Endothelial cell of umbilical vein (primary cell): ENCODE results near the gene SS18L1. TPM values are rescaled to one million over a fixed set of nuclear protein-coding genes. Genes with fewer than 3 reads are reported as not detected.

Source experiments
- BruUV-seq: library from RNA; stranded (reverse); fragments of 400-500 nt; replicated peaks from 2 replicates; lab custom pipeline; 2021; lab: Mats Ljungman, UMichigan
- CTCF ChIA-PET: fragments of 300-600, 350-600 bp; sonication (Branson Sonifier 250); formaldehyde crosslinking; loops from one replicate; lab custom pipeline; 2021; ENCODE audit warnings: antibody characterized with exemption, inconsistent platforms; lab: Charles Lee
- POLR2A ChIA-PET: fragments of 300-600, 350-600 bp; sonication (Branson Sonifier 250); formaldehyde crosslinking; loops from one replicate; lab custom pipeline; 2021; ENCODE audit warnings: antibody characterized with exemption, inconsistent platforms; lab: Charles Lee
- DNase-seq: peaks from one replicate; pipeline ENCODE4 v3.0.0-alpha.2; 2011; ENCODE audit warnings: low read depth, low spot score
- FAIRE-seq: peaks from 2 replicates; lab custom pipeline; 2011; peaks lifted over from hg19 to GRCh38; lab: Jason Lieb, UNC
- H2AFZ ChIP-seq: 2 replicates; pipeline ENCODE4 v1.6.0; 2012; ENCODE audit warnings: low read depth, low read length, control low read depth, inconsistent platforms
- H3K27ac ChIP-seq: 2 replicates; pipeline ENCODE4 v1.5.1; 2011; ENCODE audit warnings: low read depth, mild to moderate bottlenecking, control low read depth, low read length, moderate library complexity; ENCODE audit not compliant: insufficient read depth
- H3K27me3 ChIP-seq, 2 experiments: 2 replicates each; pipeline versions ENCODE4 v1.6.0 to v1.6.1; 2011; ENCODE audit warnings: low read length in 2 of 2, mixed read lengths in 1 of 2; ENCODE audit not compliant: control insufficient read depth in 2 of 2, insufficient read depth in 2 of 2
- H3K36me3 ChIP-seq, 2 experiments: 2 replicates in 1 of 2; 3 replicates in 1 of 2; pipeline ENCODE4 v1.5.1; 2011; ENCODE audit warnings: low read length in 2 of 2, mild to moderate bottlenecking in 1 of 2, moderate library complexity in 1 of 2; ENCODE audit not compliant: control insufficient read depth in 2 of 2, insufficient read depth in 2 of 2; ENCODE audit errors: extremely low read depth in 1 of 2
- H3K4me1 ChIP-seq: 3 replicates; pipeline ENCODE4 v1.5.1; 2011; ENCODE audit warnings: mild to moderate bottlenecking, low read length; ENCODE audit not compliant: control insufficient read depth, insufficient read depth; ENCODE audit errors: extremely low read depth
- H3K4me2 ChIP-seq: 2 replicates; pipeline ENCODE4 v1.6.1; 2011; ENCODE audit warnings: low read length, control low read depth, mixed read lengths; ENCODE audit not compliant: insufficient read depth
- H3K4me3 ChIP-seq, 3 experiments: fragments of 200-600 bp in 1 of 3; sonication (generic), shearing (Covaris generic) in 1 of 3; replicated peaks in 1 of 3; 2 replicates each; pipeline ENCODE4 v1.5.1; 2011 to 2016; ENCODE audit warnings: control low read depth in 3 of 3, low read length in 3 of 3, mild to moderate bottlenecking in 2 of 3, inconsistent platforms in 1 of 3, low read depth in 1 of 3, moderate library complexity in 1 of 3; ENCODE audit not compliant: insufficient read depth in 1 of 3
- H3K79me2 ChIP-seq: 2 replicates; pipeline ENCODE4 v1.6.0; 2012; ENCODE audit warnings: low read length, inconsistent platforms; ENCODE audit not compliant: control insufficient read depth, insufficient read depth
- H3K9ac ChIP-seq: replicated peaks from 2 replicates; pipeline ENCODE3; 2011; ENCODE audit warnings: low read length, control low read depth; ENCODE audit not compliant: insufficient read depth; ENCODE audit errors: extremely low read depth
- H3K9me1 ChIP-seq: replicated peaks from 3 replicates; pipeline ENCODE4 v1.6.0; 2011; ENCODE audit warnings: mild to moderate bottlenecking, low read length; ENCODE audit not compliant: control insufficient read depth, insufficient read depth; ENCODE audit errors: extremely low read depth
- H3K9me3 ChIP-seq: replicated peaks from 2 replicates; pipeline ENCODE4 v1.5.1; 2012; ENCODE audit warnings: low read length, inconsistent platforms; ENCODE audit not compliant: control insufficient read depth, insufficient read depth
- H4K20me1 ChIP-seq: replicated peaks from 2 replicates; pipeline ENCODE3; 2011; ENCODE audit warnings: mild to moderate bottlenecking, low read length; ENCODE audit not compliant: control insufficient read depth, insufficient read depth; ENCODE audit errors: extremely low read depth
- EZH2 ChIP-seq: IDR thresholded peaks from 2 replicates; pipeline ENCODE4 v1.6.1; 2012; ENCODE audit warnings: borderline replicate concordance, low read depth, mild to moderate bottlenecking, moderate library complexity, low read length, inconsistent platforms; ENCODE audit not compliant: severe bottlenecking
- FOS ChIP-seq: IDR thresholded peaks from 2 replicates; pipeline ENCODE4 v1.6.1; 2011; ENCODE audit warnings: mild to moderate bottlenecking, low read length, moderate library complexity, borderline replicate concordance; ENCODE audit not compliant: insufficient read depth
- GATA2 ChIP-seq: IDR thresholded peaks from 2 replicates; pipeline ENCODE4 v1.7.0; 2011; ENCODE audit warnings: low read depth, mild to moderate bottlenecking, moderate library complexity, mixed read lengths, low read length; ENCODE audit not compliant: insufficient read length, insufficient read depth
- JUN ChIP-seq: IDR thresholded peaks from 2 replicates; pipeline ENCODE4 v1.6.1; 2011; ENCODE audit warnings: borderline replicate concordance, low read depth; ENCODE audit not compliant: insufficient read length, insufficient read depth
- MYC ChIP-seq: IDR thresholded peaks from one replicate; pipeline ENCODE4 v1.6.1; 2011; ENCODE audit warnings: mild to moderate bottlenecking, low read depth, low read length
- POLR2A ChIP-seq: IDR thresholded peaks from 2 replicates; pipeline ENCODE4 v1.6.1; 2012; ENCODE audit warnings: low read depth, mild to moderate bottlenecking, control low read depth, low read length
- POLR2AphosphoS5 ChIP-seq: IDR thresholded peaks from 2 replicates; pipeline ENCODE4 v1.6.1; 2012; ENCODE audit warnings: low read depth, mild to moderate bottlenecking, control low read depth, low read length, moderate library complexity; ENCODE audit not compliant: insufficient read depth
- dilution Hi-C: fragments of 300-500 bp; cut with MboI; formaldehyde crosslinking; loops from one replicate; pipeline ENCODE4 v1.15.0; 2019; ENCODE audit warnings: low sequenced_read_pairs; ENCODE audit not compliant: extremely low pct_ligation_motif_present
- intact Hi-C: fragments of 100-400 bp; cut with micrococcal nuclease; formaldehyde crosslinking; loops from one replicate; pipeline ENCODE4 v1.10.0; 2022
- polyA plus RNA-seq, 4 experiments: library from polyadenylated mRNA; depleted of rRNA in 3 of 4; stranded (reverse) in 3 of 4; unstranded in 1 of 4; fragments of >200 nt; gene quantifications; 2 replicates each; pipeline versions ENCODE4 v1.2.1 to v1.2.3, GENCODE V29; 2011 to 2012; ENCODE audit warnings: missing spikeins in 1 of 4
- total RNA-seq: library from RNA; stranded (reverse); gene quantifications from 2 replicates; pipeline ENCODE4 v1.2.3, GENCODE V29; 2021
- TF ChIP-seq, protein P1 (sequence below): IDR thresholded peaks from 2 replicates; pipeline ENCODE4 v1.6.1; 2011; ENCODE audit not compliant: insufficient read depth, insufficient read length
- TF ChIP-seq, protein P2 (sequence below), 2 donors: IDR thresholded peaks; 1 replicate in 1 of 2; 2 replicates in 1 of 2; pipeline ENCODE4 v1.5.1; 2011; ENCODE audit warnings: low read length in 2 of 2, mild to moderate bottlenecking in 2 of 2, moderate library complexity in 2 of 2, control low read depth in 1 of 2, inconsistent platforms in 1 of 2, low read depth in 1 of 2; ENCODE audit not compliant: insufficient read depth in 1 of 2; ENCODE audit errors: extremely low read depth in 1 of 2

SS18L1 gene
- total and polyA plus RNA-seq, 2 donors (not counting 3 experiments of a cell fraction or from before 2014, with no cell fraction given): 15.4 to 21.7 TPM

DNA sequence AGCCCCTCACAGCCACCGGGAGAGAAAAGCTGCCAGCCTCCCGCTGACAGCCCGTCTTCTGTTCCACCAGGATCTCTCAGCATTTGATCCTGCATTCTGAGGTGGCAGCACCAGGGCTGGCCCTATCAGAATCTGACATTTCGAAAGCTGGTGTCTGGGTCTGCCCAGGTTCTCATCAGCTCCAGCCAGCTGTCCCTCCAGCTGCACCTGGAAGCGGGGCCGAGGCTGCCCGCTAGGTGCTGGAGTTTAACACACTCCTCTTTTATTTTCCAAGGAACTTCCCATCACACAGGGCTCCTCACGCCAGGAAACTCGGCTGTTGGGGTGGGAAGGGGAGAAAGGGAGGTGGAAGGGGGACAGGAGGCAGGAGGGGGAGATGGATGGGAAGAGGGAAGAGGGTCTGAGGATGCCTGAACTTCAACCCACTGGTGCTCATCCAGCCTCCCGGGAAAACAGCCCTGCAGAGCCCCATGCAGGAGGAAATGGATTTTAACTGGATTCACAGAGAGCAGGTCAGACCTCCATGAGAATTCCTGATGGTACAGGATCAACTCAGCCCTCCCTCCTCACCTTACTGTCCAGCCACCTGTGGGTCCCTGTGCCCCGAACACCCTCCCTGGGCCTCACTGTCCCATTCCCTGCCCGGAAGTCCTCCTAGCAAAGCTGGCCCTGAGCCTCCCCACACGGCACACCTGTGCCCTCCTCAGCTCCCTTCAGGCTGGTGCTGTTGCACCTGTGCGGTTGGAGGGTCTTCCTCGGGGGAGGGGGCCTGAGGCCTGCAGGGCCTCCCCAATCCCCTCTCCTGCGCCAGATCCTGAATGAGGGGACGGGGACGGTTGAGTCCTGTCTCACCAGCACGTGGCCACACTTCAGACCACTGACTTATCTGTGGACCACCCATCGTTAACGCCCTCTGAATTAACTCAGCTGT is 25.2 kb upstream of the SS18L1 start:
- Histone ChIP-seq H4K20me1 (no peaks in the 10 kb centered on the region), H3K4me3 (no peak overlapping the region), H3K27ac (no peak overlapping the region), H3K27me3 (peaks cover 9 to 17% of the 10 kb centered on the region in 2 experiments), H3K4me1 (peaks cover 3% of the 10 kb centered on the region), H3K9ac (no peak overlapping the region), H3K9me3 (no peaks in the 10 kb centered on the region), H3K9me1 (no peaks in the 10 kb centered on the region), H3K36me3 (no peaks in the 10 kb centered on the region), H3K79me2 (peaks cover 4% of the 10 kb centered on the region), H2AFZ (no peak overlapping the region), H3K4me2 (no peak overlapping the region)
- FAIRE-seq (no peak), DNase-seq (no peak)
- dilution Hi-C loops (no loop called here), intact Hi-C loops (no loop called here)
- CTCF ChIA-PET: interaction anchor here (1.0 kb wide), 1 partner anchor 107 kb away, joined by 4 read pairs; no protein-coding TSS in a partner anchor
- no TSS peak for BruUV-seq
- POLR2A ChIA-PET: no interaction called here
- TF ChIP-seq EZH2: no peak
- no peak for TF ChIP-seq JUN

DNA sequence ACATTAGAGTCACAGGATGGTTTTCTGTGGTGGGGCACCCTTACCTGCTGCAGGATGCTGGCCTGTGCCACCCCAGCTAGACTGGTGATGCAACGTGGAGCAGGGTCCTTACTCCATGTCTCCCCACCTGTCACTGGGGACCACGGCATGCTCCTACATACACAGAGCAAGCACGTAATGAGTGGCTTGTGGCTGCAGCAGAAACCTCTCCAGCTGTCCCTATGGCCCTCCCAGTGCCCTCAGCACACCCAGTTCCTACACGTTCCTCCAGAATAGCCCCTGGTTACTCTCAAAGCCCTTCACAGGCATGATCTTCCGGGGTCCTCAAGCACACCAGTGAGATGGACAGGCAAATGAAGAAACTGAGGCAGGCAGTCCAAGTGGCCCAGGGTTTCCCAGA is 24.5 kb upstream of the SS18L1 start:
- intact Hi-C loops (no loop called here), dilution Hi-C loops (no loop called here)
- H2AFZ ChIP-seq: no peak overlapping the region
- H3K4me3 ChIP-seq: no peak overlapping the region
- FAIRE-seq (no peak), DNase-seq (no peak)
- H3K4me2 ChIP-seq: no peak overlapping the region
- TF ChIP-seq, protein P1, sequence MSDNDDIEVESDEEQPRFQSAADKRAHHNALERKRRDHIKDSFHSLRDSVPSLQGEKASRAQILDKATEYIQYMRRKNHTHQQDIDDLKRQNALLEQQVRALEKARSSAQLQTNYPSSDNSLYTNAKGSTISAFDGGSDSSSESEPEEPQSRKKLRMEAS: no peak
- TF ChIP-seq MYC (no peak), FOS (no peak), JUN (no peak), EZH2 (no peak), POLR2A (no peak), GATA2 (no peak), POLR2AphosphoS5 (no peak)
- TF ChIP-seq, protein P2, sequence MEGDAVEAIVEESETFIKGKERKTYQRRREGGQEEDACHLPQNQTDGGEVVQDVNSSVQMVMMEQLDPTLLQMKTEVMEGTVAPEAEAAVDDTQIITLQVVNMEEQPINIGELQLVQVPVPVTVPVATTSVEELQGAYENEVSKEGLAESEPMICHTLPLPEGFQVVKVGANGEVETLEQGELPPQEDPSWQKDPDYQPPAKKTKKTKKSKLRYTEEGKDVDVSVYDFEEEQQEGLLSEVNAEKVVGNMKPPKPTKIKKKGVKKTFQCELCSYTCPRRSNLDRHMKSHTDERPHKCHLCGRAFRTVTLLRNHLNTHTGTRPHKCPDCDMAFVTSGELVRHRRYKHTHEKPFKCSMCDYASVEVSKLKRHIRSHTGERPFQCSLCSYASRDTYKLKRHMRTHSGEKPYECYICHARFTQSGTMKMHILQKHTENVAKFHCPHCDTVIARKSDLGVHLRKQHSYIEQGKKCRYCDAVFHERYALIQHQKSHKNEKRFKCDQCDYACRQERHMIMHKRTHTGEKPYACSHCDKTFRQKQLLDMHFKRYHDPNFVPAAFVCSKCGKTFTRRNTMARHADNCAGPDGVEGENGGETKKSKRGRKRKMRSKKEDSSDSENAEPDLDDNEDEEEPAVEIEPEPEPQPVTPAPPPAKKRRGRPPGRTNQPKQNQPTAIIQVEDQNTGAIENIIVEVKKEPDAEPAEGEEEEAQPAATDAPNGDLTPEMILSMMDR (IDR thresholded peaks at IDR 0.05; ENCODE audit: extremely low read depth in 1 of 2, insufficient read depth in 1 of 2, low read depth in 1 of 2, low read length in 2 of 2): no peak
- no peaks in the 10 kb centered on the region for H3K36me3 ChIP-seq
- H3K9ac ChIP-seq: no peak overlapping the region
- H3K9me3 ChIP-seq: no peaks in the 10 kb centered on the region
- peaks cover 9 to 17% of the 10 kb centered on the region in 2 experiments for H3K27me3 ChIP-seq
- ChIA-PET POLR2A (no interaction called here), CTCF (interaction anchor here (1.0 kb wide), 1 partner anchor 108 kb away, joined by 4 read pairs; no protein-coding TSS in a partner anchor)
- peaks cover 9% of the 10 kb centered on the region for H3K4me1 ChIP-seq
- H3K9me1 ChIP-seq: no peaks in the 10 kb centered on the region
- no TSS peak for BruUV-seq
- H4K20me1 ChIP-seq: no peaks in the 10 kb centered on the region
- H3K27ac ChIP-seq: no peak overlapping the region
- peaks cover 11% of the 10 kb centered on the region for H3K79me2 ChIP-seq
